Measurements from ENCODE around the gene SLC39A11.

SLC39A11 gene

DNA sequence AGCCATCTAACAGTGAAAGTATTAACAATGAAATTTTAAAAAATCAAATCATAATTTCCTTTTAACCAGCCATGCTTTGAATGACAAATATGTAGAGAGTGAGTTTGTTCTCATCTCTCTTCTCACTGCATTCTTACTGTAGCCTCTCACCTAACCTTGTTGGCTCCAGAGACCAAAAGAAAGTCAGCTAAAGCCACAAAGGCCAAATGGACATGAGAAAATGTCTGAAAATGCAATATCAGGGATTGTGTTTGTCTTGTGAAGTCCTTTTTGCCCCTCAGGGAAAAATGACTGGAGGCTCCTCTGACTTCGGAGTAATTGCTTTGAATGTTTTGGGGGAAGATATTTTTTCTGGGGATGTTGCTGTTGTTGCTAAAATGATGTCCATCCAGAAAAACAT is 166.3 kb downstream of the SLC39A11 start:
- no peak for DNase-seq

DNA sequence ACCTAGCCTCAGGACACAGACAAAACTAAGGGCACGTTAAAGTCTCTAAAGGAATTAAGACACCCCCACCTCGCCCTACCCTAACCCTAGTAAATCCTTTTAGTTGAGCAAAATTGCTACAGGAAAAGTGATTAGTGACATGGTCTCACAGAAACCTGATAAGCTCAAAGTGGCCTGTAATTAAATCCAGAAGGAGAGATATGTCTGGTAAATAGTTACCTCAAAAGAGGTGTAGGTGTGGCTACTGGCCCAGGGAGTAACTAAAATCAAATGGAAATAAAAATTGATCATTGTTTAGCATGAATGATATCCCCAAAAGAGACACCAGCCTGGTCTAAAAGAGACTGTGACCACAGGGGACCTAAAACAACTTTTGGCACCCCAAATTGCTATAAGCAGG is 168.3 kb downstream of the SLC39A11 start:
- H3K23ac ChIP-seq (ENCODE audit: low read length) = no peak overlapping the region
- no peak overlapping the region for H4K8ac ChIP-seq (ENCODE audit: low read depth, low read length)
- no peak overlapping the region for H4K12ac ChIP-seq (ENCODE audit: low read depth, low read length)
- H3K4me3 ChIP-seq (ENCODE audit: low read depth, low read length) = no peak overlapping the region
- no peak overlapping the region for H3K14ac ChIP-seq (ENCODE audit: low read length)
- no peak overlapping the region for H3K18ac ChIP-seq (ENCODE audit: low read length)
- no peak overlapping the region for H3K4ac ChIP-seq (ENCODE audit: low read depth, low read length)
- H3K9ac ChIP-seq (ENCODE audit: low read length) = no peak overlapping the region
- H3K79me1 ChIP-seq (ENCODE audit: low read length) = peaks cover 2% of the 10 kb centered on the region
- no peak overlapping the region for H2AK5ac ChIP-seq (ENCODE audit: low read length)
- no peak overlapping the region for H3K4me2 ChIP-seq (ENCODE audit: low read length)
- no peaks in the 10 kb centered on the region for H3K27me3 ChIP-seq (ENCODE audit: insufficient read depth, low read length)
- no peak for DNase-seq
- no peak overlapping the region for H2BK12ac ChIP-seq (ENCODE audit: low read length)
- H4K91ac ChIP-seq (ENCODE audit: low read depth, low read length) = no peak overlapping the region
- WGBS (ENCODE audit: extremely low coverage, insufficient coverage, insufficient read length) = no CpG with 5 or more reads among the region's 2 CpGs
- no peaks in the 10 kb centered on the region for H3K9me3 ChIP-seq (ENCODE audit: insufficient read depth, low read depth, low read length)
- no peak overlapping the region for H2AFZ ChIP-seq (ENCODE audit: insufficient read depth, low read length, poor library complexity)
- no peaks in the 10 kb centered on the region for H3K79me2 ChIP-seq (ENCODE audit: control insufficient read depth, insufficient read depth, low read length, poor library complexity)
- no peaks in the 10 kb centered on the region for H3K4me1 ChIP-seq (ENCODE audit: control insufficient read depth in 1 of 2, insufficient read depth in 2 of 2, low read length in 2 of 2)
- no peak overlapping the region for H3K27ac ChIP-seq (ENCODE audit: low read depth, low read length)
- H2BK120ac ChIP-seq (ENCODE audit: insufficient read depth, low read length, poor library complexity) = no peak overlapping the region
- H2BK5ac ChIP-seq (ENCODE audit: low read depth, low read length, poor library complexity) = no peak overlapping the region
- H3K36me3 ChIP-seq (ENCODE audit: control insufficient read depth in 1 of 2, insufficient read depth in 2 of 2, low read length in 2 of 2) = no peaks in the 10 kb centered on the region

More for the DNA sequence above, 166.3 kb downstream of the SLC39A11 start:
- H3K79me2 ChIP-seq (ENCODE audit: control insufficient read depth, insufficient read depth, low read length, poor library complexity) = no peaks in the 10 kb centered on the region
- H3K79me1 ChIP-seq (ENCODE audit: low read length) = peaks cover 2% of the 10 kb centered on the region
- no peaks in the 10 kb centered on the region for H3K9me3 ChIP-seq (ENCODE audit: insufficient read depth, low read depth, low read length)
- no peak overlapping the region for H2AFZ ChIP-seq (ENCODE audit: insufficient read depth, low read length, poor library complexity)
- no peak overlapping the region for H3K4ac ChIP-seq (ENCODE audit: low read depth, low read length)
- H2BK5ac ChIP-seq (ENCODE audit: low read depth, low read length, poor library complexity) = no peak overlapping the region
- H3K4me2 ChIP-seq (ENCODE audit: low read length) = no peak overlapping the region
- H3K14ac ChIP-seq (ENCODE audit: low read length) = no peak overlapping the region
- no peaks in the 10 kb centered on the region for H3K27me3 ChIP-seq (ENCODE audit: insufficient read depth, low read length)
- H3K4me1 ChIP-seq (ENCODE audit: control insufficient read depth in 1 of 2, insufficient read depth in 2 of 2, low read length in 2 of 2) = no peaks in the 10 kb centered on the region
- no peak overlapping the region for H3K4me3 ChIP-seq (ENCODE audit: low read depth, low read length)
- no peak overlapping the region for H3K23ac ChIP-seq (ENCODE audit: low read length)
- no peak overlapping the region for H2AK5ac ChIP-seq (ENCODE audit: low read length)
- no peak overlapping the region for H3K27ac ChIP-seq (ENCODE audit: low read depth, low read length)
- H4K8ac ChIP-seq (ENCODE audit: low read depth, low read length) = no peak overlapping the region
- no peak overlapping the region for H2BK12ac ChIP-seq (ENCODE audit: low read length)
- H2BK120ac ChIP-seq (ENCODE audit: insufficient read depth, low read length, poor library complexity) = no peak overlapping the region
- H3K18ac ChIP-seq (ENCODE audit: low read length) = no peak overlapping the region
- H4K91ac ChIP-seq (ENCODE audit: low read depth, low read length) = no peak overlapping the region
- no peak overlapping the region for H3K9ac ChIP-seq (ENCODE audit: low read length)
- no CpG with 5 or more reads among the region's 1 CpG for WGBS (ENCODE audit: extremely low coverage, insufficient coverage, insufficient read length)
- H4K12ac ChIP-seq (ENCODE audit: low read depth, low read length) = no peak overlapping the region
- H3K36me3 ChIP-seq (ENCODE audit: control insufficient read depth in 1 of 2, insufficient read depth in 2 of 2, low read length in 2 of 2) = no peaks in the 10 kb centered on the region

DNA sequence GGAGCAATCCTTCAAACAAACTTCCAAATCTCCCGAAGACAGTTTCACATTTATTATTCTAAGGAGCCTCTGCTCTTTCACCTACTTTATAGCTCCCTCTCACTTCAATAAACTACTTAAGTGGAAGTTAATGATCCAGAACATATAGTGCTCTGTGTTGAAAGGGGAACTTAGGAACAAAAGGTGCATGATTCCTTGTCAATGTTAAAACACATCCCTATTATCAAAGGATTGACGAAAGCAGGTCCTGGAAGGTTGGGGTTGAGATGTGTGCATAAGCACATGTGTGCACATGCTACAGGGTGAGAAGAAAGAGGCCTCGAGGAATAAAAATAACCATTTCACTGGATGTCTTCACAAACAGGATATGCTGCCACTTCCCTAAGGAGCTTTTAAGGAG is 170.3 kb downstream of the SLC39A11 start:
- no peak for DNase-seq
- H2BK12ac ChIP-seq (ENCODE audit: low read length) = no peak overlapping the region
- H3K27ac ChIP-seq (ENCODE audit: low read depth, low read length) = no peak overlapping the region
- H4K91ac ChIP-seq (ENCODE audit: low read depth, low read length) = no peak overlapping the region
- no peak overlapping the region for H3K4me2 ChIP-seq (ENCODE audit: low read length)
- H3K4me1 ChIP-seq (ENCODE audit: control insufficient read depth in 1 of 2, insufficient read depth in 2 of 2, low read length in 2 of 2) = no peaks in the 10 kb centered on the region
- H3K4ac ChIP-seq (ENCODE audit: low read depth, low read length) = no peak overlapping the region
- no peak overlapping the region for H4K8ac ChIP-seq (ENCODE audit: low read depth, low read length)
- H2BK120ac ChIP-seq (ENCODE audit: insufficient read depth, low read length, poor library complexity) = no peak overlapping the region
- H3K27me3 ChIP-seq (ENCODE audit: insufficient read depth, low read length) = no peaks in the 10 kb centered on the region
- H3K36me3 ChIP-seq (ENCODE audit: control insufficient read depth in 1 of 2, insufficient read depth in 2 of 2, low read length in 2 of 2) = no peaks in the 10 kb centered on the region
- H2AK5ac ChIP-seq (ENCODE audit: low read length) = no peak overlapping the region
- H3K18ac ChIP-seq (ENCODE audit: low read length) = no peak overlapping the region
- no peak overlapping the region for H3K23ac ChIP-seq (ENCODE audit: low read length)
- H3K4me3 ChIP-seq (ENCODE audit: low read depth, low read length) = no peak overlapping the region
- peaks cover 2% of the 10 kb centered on the region for H3K79me1 ChIP-seq (ENCODE audit: low read length)
- no peak overlapping the region for H3K14ac ChIP-seq (ENCODE audit: low read length)
- H2BK5ac ChIP-seq (ENCODE audit: low read depth, low read length, poor library complexity) = no peak overlapping the region
- H3K79me2 ChIP-seq (ENCODE audit: control insufficient read depth, insufficient read depth, low read length, poor library complexity) = no peaks in the 10 kb centered on the region
- H3K9me3 ChIP-seq (ENCODE audit: insufficient read depth, low read depth, low read length) = no peaks in the 10 kb centered on the region
- H4K12ac ChIP-seq (ENCODE audit: low read depth, low read length) = no peak overlapping the region
- H3K9ac ChIP-seq (ENCODE audit: low read length) = no peak overlapping the region
- WGBS (ENCODE audit: extremely low coverage, insufficient coverage, insufficient read length) = no CpG with 5 or more reads among the region's 3 CpGs
- H2AFZ ChIP-seq (ENCODE audit: insufficient read depth, low read length, poor library complexity) = no peak overlapping the region

DNA sequence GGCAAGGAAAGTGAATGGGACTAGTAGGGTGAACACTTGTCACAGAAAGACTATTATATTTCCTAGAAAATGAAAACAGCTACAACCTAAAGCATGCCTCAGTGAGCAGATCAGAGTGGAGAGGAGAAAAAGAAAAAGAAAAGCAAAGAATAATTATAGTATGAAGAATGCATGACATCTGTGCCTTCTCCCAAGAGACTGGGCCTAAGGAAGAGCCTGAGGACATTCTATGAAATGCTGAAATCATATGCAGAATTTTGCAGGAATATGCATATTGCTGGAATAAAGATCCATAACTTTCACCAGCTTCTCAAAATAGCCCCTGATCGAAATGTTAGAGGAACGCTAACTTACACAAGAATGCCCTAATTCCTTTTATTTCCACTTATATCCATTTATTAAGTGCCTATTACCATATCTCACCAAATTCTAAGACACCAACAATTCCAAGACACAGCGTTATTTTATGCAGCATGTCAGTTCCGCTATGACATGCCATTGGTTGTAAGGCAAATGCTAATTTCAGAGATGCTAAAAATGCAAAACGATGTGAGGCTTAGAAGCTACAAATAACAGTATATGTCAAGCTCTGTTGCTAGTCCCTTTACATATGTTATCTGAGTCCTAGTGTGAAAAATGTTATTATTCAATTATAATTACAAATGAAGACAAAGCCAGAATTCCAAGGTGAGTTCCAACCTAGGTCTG is 171.0 kb downstream of the SLC39A11 start:
- Histone ChIP-seq H3K14ac (ENCODE audit: low read length) (no peak overlapping the region), H3K4ac (ENCODE audit: low read depth, low read length) (no peak overlapping the region), H2AFZ (ENCODE audit: insufficient read depth, low read length, poor library complexity) (no peak overlapping the region), H2BK12ac (ENCODE audit: low read length) (no peak overlapping the region), H3K27me3 (ENCODE audit: insufficient read depth, low read length) (no peaks in the 10 kb centered on the region), H3K36me3 (ENCODE audit: control insufficient read depth in 1 of 2, insufficient read depth in 2 of 2, low read length in 2 of 2) (no peaks in the 10 kb centered on the region), H3K4me1 (ENCODE audit: control insufficient read depth in 1 of 2, insufficient read depth in 2 of 2, low read length in 2 of 2) (no peaks in the 10 kb centered on the region), H2BK5ac (ENCODE audit: low read depth, low read length, poor library complexity) (no peak overlapping the region), H3K4me3 (ENCODE audit: low read depth, low read length) (no peak overlapping the region), H3K4me2 (ENCODE audit: low read length) (no peak overlapping the region), H2AK5ac (ENCODE audit: low read length) (no peak overlapping the region), H3K9ac (ENCODE audit: low read length) (no peak overlapping the region), H3K27ac (ENCODE audit: low read depth, low read length) (no peak overlapping the region), H4K91ac (ENCODE audit: low read depth, low read length) (no peak overlapping the region), H3K9me3 (ENCODE audit: insufficient read depth, low read depth, low read length) (no peaks in the 10 kb centered on the region), H3K79me2 (ENCODE audit: control insufficient read depth, insufficient read depth, low read length, poor library complexity) (no peaks in the 10 kb centered on the region), H3K18ac (ENCODE audit: low read length) (no peak overlapping the region), H3K23ac (ENCODE audit: low read length) (no peak overlapping the region), H4K8ac (ENCODE audit: low read depth, low read length) (no peak overlapping the region), H2BK120ac (ENCODE audit: insufficient read depth, low read length, poor library complexity) (no peak overlapping the region), H4K12ac (ENCODE audit: low read depth, low read length) (no peak overlapping the region), H3K79me1 (ENCODE audit: low read length) (peaks cover 2% of the 10 kb centered on the region)
- DNase-seq = no peak
- no CpG with 5 or more reads among the region's 5 CpGs for WGBS (ENCODE audit: extremely low coverage, insufficient coverage, insufficient read length)

Data from trophoblast cell (in vitro differentiated cells and primary cell).